Osteocyte (in vitro differentiated cells): ENCODE results near the gene UBR2. TPM values are rescaled to one million over a fixed set of nuclear protein-coding genes. Genes with fewer than 3 reads are reported as not detected.
"Not testable (repeated sequence)": the region's sequence is repeated elsewhere in the genome, so short reads cannot be mapped to it uniquely, and the experiment has no call there.

Experiments
- DNase-seq: peaks from one replicate; pipeline ENCODE4 v3.0.0; 2021; ENCODE audit warnings: mixed read lengths; ENCODE audit not compliant: unreplicated experiment; ENCODE audit errors: extremely low spot score
- H3K27ac Mint-ChIP-seq: one replicate; pipeline ENCODE4 v1.8.0; 2021; ENCODE audit warnings: mild to moderate bottlenecking, mixed read lengths; ENCODE audit not compliant: unreplicated experiment
- H3K27me3 Mint-ChIP-seq: one replicate; pipeline ENCODE4 v1.8.0; 2021; ENCODE audit warnings: mixed read lengths; ENCODE audit not compliant: unreplicated experiment
- H3K36me3 Mint-ChIP-seq: one replicate; pipeline ENCODE4 v1.8.0; 2021; ENCODE audit warnings: mixed read lengths; ENCODE audit not compliant: unreplicated experiment
- H3K4me1 Mint-ChIP-seq: one replicate; pipeline ENCODE4 v1.8.0; 2021; ENCODE audit warnings: mixed read lengths; ENCODE audit not compliant: unreplicated experiment
- H3K4me3 Mint-ChIP-seq: one replicate; pipeline ENCODE4 v1.8.0; 2021; ENCODE audit warnings: mild to moderate bottlenecking, moderate library complexity, mixed read lengths; ENCODE audit not compliant: unreplicated experiment
- H3K9me3 Mint-ChIP-seq: one replicate; pipeline ENCODE4 v1.8.0; 2021; ENCODE audit warnings: mixed read lengths; ENCODE audit not compliant: unreplicated experiment
- total RNA-seq: library from RNA; stranded (reverse); gene quantifications from 2 replicates; pipeline ENCODE4 v1.2.1, GENCODE V29; 2021
- TF ChIP-seq, protein P1 (sequence below): fragments of 200-600 bp; sonication (generic); IDR thresholded peaks from 2 replicates; pipeline ENCODE4 v1.5.0; 2021; ENCODE audit warnings: antibody characterized with exemption, mild to moderate bottlenecking, moderate library complexity

UBR2 gene
- total RNA-seq, 1 donor from 2014 or later: 29.3 TPM

DNA sequence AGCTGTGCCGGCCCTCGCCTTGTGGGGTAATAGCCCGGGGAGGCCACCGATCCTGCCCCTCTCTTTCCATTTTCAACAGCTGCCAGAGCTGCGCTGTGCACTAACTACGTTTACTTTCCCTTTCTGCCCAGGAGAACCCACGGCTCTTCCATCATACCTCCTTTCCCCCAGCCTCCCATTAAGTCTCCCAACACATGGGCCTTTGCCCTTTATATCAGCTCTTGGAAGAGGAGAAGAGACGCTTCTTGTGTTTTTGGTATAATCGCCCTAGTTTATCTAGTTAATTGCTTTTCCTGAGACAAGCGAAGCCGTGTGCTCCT, 637 bp downstream of the UBR2 start:
- Mint-ChIP-seq H3K9me3 (no peaks in the 10 kb centered on the region), H3K36me3 (peaks cover 11% of the 10 kb centered on the region), H3K27ac (peak overlapping the region; percentile 97), H3K27me3 (peaks cover 6% of the 10 kb centered on the region), H3K4me3 (peak overlapping the region; percentile 98), H3K4me1 (peaks cover 30% of the 10 kb centered on the region)
- TF ChIP-seq, protein P1, sequence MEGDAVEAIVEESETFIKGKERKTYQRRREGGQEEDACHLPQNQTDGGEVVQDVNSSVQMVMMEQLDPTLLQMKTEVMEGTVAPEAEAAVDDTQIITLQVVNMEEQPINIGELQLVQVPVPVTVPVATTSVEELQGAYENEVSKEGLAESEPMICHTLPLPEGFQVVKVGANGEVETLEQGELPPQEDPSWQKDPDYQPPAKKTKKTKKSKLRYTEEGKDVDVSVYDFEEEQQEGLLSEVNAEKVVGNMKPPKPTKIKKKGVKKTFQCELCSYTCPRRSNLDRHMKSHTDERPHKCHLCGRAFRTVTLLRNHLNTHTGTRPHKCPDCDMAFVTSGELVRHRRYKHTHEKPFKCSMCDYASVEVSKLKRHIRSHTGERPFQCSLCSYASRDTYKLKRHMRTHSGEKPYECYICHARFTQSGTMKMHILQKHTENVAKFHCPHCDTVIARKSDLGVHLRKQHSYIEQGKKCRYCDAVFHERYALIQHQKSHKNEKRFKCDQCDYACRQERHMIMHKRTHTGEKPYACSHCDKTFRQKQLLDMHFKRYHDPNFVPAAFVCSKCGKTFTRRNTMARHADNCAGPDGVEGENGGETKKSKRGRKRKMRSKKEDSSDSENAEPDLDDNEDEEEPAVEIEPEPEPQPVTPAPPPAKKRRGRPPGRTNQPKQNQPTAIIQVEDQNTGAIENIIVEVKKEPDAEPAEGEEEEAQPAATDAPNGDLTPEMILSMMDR: no peak
- peak; percentile 75 for DNase-seq

DNA sequence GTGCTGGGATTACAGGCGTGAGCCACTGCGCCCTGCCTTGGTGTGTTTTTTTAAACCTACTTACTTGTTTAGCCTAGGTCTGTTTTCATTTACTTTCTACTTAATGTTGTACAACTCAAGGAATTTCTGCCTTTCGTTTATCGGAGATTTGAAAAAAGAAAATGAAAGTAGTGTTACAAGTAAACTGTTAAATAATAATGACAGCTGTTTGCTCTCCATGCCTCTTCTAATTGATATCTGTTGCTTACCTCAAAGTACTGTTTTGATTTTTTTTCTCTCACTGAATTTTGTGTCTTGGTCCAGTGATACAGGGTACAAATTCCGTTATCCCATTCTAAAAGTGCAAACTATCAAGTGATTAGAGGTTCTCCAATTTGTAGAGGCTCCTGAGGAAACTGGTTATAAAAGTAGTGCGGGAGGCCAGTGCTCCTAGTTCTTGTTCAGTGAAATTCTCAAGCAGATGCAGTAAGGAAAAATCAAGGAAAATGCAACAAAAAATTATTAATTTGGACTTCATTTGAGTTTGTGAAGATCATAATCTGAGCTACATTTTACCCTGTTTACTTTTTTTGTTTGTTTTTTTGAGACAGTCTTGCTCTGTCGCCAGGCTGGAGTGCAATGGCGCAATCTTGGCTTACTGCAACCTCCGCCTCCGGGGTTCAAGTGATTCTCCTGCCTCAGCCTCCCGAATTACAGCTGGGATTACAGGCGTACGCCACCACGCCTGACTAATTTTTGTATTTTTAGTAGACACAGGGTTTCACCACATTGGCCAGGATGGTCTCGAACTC, 2.2 kb downstream of the UBR2 start:
- Mint-ChIP-seq H3K9me3 (no peaks in the 10 kb centered on the region), H3K27ac (peak overlapping the region; percentile 97), H3K4me3 (peak overlapping the region; percentile 98), H3K4me1 (peaks cover 36% of the 10 kb centered on the region), H3K36me3 (peaks cover 11% of the 10 kb centered on the region), H3K27me3 (peaks cover 1% of the 10 kb centered on the region)
- DNase-seq: no peak
- TF ChIP-seq, protein P1: no peak

DNA sequence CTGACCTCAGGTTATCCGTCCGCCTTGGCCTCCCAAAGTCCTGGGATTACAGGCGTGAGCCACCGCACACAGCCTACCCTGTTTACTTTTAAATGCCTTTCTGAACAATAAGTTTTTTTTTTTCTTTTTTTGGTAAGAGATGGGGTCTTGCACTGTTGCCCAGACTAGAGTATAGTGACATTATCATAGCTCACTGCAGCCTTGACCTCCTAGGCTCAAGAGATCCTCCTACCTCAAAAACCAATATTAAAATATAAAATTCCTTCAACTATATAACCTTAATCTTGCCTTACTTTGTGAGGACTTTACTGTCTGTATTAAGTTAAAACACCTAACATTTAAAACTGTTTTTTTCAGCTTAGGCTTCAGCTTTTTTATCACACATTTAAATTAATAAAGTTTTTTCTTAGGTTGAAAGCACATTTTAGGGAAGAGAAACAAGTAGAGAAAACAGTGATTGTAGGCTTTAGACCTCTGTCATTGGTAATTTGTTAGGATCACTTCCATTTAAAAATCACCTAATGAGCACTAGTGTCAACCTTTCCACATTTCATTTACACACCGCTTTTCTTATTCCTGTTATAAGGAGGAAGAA, 2.9 kb downstream of the UBR2 start:
- Mint-ChIP-seq H3K4me3 (peak overlapping the region; percentile 26), H3K27me3 (no peaks in the 10 kb centered on the region), H3K36me3 (peaks cover 11% of the 10 kb centered on the region), H3K27ac (peak overlapping the region; percentile 34), H3K9me3 (no peaks in the 10 kb centered on the region), H3K4me1 (peaks cover 42% of the 10 kb centered on the region)
- TF ChIP-seq, protein P1: no peak
- no peak for DNase-seq

DNA sequence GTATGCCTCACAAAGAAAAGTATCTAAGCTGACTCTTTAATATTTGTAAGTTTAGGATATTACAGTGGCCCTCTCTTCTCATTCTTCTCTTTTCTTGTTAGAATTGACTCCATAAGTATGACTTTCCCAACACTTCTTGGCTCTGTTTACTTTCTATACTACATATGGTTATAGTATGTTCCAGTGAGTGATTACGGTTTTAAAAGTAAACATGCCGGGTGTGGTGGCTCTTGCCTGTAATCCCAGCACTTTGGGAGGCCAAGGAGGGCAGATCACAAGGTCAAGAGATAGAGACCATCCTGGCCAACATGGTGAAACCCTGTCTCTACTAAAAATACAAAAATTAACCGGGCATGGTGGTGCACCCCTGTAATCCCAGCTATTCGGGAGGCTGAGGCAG, 3.4 kb downstream of the UBR2 start:
- Mint-ChIP-seq H3K4me1 (peaks cover 47% of the 10 kb centered on the region), H3K36me3 (peaks cover 11% of the 10 kb centered on the region), H3K27ac (peak overlapping the region; percentile 23)
- H3K4me3 Mint-ChIP-seq, H3K9me3 Mint-ChIP-seq, DNase-seq, H3K27me3 Mint-ChIP-seq: not testable (repeated sequence)

DNA sequence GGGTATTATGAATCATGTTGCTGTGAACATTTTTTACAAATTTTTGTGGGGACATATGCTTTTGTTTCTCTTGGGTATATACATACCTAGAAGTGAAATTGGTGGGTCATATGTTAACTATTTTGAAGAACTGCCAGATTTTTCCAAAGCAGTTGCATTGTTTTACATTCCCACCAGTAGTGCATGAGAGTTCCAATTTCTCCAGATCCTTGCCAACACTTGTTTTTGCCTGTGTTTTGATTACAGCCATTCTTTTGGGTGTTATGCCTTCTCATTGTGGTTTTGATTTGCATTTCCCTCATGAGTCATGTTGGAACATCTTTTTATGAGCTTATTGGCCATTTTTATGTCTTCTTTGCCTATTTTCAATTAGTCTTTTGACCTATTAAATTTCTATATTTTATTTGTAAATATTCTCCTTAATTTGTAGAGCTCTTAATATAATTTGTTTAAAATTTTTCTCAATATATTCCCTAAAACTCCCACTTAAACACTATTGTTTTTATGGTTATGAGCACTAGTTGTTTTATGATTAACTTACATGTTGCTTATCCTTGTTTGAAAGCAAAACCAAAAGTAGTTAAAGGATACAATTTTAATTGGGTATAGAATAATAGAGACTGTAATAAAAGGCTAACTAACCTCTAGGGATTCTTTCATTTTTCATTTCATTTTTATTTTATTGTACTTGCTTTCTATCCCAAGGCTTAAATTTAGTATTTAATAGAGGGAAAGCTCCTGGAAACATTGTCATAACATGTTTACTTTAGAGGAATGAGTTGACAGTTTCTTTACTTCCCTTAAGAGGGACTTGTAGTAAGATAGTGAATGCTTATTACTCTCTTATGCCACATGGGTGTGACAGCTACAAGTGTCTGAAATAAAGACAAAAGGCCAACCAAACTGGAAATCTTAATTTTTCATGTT, 5.5 kb downstream of the UBR2 start:
- H3K4me3 Mint-ChIP-seq: no peak overlapping the region
- no peak for DNase-seq
- peaks cover 52% of the 10 kb centered on the region for H3K4me1 Mint-ChIP-seq
- no peaks in the 10 kb centered on the region for H3K27me3 Mint-ChIP-seq
- peak overlapping the region; percentile 77 for H3K27ac Mint-ChIP-seq
- H3K9me3 Mint-ChIP-seq: no peaks in the 10 kb centered on the region
- peaks cover 18% of the 10 kb centered on the region for H3K36me3 Mint-ChIP-seq
- TF ChIP-seq, protein P1: no peak
